Adrenal gland (tissue), 5 donors: ENCODE results near the gene TCN2.

Experiments
- POLR2A ChIP-seq, 2 donors: fragments of 450-650 bp; IDR thresholded peaks; one replicate each; pipeline ENCODE4 v1.6.1; 2017; ENCODE audit warnings: antibody characterized with exemption in 2 of 2, mild to moderate bottlenecking in 2 of 2, moderate library complexity in 1 of 2
- TF ChIP-seq, protein P1 (sequence below), 6 experiments: fragments of 450-650 bp in 4 of 6; fragments of 200-600 bp in 2 of 6; sonication (generic) in 1 of 6; IDR thresholded peaks; 1 replicate in 5 of 6; 2 replicates in 1 of 6; pipeline versions ENCODE4 v1.5.1 to v1.8.0; 2016 to 2021; ENCODE audit warnings: antibody characterized with exemption in 6 of 6, mild to moderate bottlenecking in 2 of 6, moderate library complexity in 1 of 6
- donor health status: DM: no; HTN: no; CAD: no.

DNA sequence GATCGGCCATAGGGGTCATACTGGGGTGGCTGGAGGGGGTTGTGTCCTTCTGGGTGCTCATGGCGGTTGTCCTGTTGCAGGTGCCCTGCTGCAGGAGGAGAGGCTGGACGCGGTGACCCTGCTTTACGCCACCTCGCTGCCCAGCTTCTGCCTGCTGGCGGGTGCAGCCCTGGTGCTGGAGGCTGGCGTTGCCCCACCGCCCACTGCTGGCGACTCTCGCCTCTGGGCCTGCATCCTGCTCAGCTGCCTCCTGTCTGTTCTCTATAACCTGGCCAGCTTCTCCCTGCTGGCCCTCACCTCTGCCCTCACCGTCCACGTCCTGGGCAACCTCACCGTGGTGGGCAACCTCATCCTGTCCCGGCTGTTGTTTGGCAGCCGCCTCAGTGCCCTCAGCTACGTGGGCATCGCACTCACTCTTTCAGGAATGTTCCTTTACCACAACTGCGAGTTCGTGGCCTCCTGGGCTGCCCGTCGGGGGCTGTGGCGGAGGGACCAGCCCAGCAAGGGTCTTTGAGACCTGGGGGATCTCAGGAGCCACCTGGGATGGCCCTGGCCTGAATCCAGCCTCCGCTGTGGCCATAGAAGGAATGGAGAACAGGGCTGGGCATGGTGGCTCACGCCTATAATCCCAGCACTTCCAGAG, 39.7 kb downstream of the TCN2 start:
- TF ChIP-seq, protein P1, sequence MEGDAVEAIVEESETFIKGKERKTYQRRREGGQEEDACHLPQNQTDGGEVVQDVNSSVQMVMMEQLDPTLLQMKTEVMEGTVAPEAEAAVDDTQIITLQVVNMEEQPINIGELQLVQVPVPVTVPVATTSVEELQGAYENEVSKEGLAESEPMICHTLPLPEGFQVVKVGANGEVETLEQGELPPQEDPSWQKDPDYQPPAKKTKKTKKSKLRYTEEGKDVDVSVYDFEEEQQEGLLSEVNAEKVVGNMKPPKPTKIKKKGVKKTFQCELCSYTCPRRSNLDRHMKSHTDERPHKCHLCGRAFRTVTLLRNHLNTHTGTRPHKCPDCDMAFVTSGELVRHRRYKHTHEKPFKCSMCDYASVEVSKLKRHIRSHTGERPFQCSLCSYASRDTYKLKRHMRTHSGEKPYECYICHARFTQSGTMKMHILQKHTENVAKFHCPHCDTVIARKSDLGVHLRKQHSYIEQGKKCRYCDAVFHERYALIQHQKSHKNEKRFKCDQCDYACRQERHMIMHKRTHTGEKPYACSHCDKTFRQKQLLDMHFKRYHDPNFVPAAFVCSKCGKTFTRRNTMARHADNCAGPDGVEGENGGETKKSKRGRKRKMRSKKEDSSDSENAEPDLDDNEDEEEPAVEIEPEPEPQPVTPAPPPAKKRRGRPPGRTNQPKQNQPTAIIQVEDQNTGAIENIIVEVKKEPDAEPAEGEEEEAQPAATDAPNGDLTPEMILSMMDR (IDR thresholded peaks at IDR 0.05), result no peak
- no peak for TF ChIP-seq POLR2A (IDR thresholded peaks at IDR 0.05)
